Mucosa of descending colon (tissue), 3 donors: Measurements from ENCODE around the gene ASIC1. TPM values are rescaled to one million over a fixed set of nuclear protein-coding genes. Genes with fewer than 3 reads are reported as not detected.

ENCODE experiments used
- ATAC-seq: fragments of 200-7000 bp; cut with Tn5 transposase; one replicate; pipeline ENCODE4 v1.9.1; 2020; ENCODE audit warnings: mild to moderate bottlenecking, moderate library complexity
- DNase-seq, 3 donors: peaks; one replicate each; pipeline ENCODE4 v3.0.0-alpha.2; 2020
- H3K36me3 ChIP-seq: fragments of 200-600 bp; one replicate; pipeline ENCODE4 v1.8.0; 2021; ENCODE audit warnings: low read depth, mild to moderate bottlenecking
- H3K4me1 ChIP-seq: fragments of 200-600 bp; one replicate; pipeline ENCODE4 v1.8.0; 2021; ENCODE audit warnings: low read depth, mild to moderate bottlenecking
- H3K4me3 ChIP-seq: fragments of 200-600 bp; one replicate; pipeline ENCODE4 v1.8.0; 2021; ENCODE audit warnings: mild to moderate bottlenecking
- H3K9me3 ChIP-seq: fragments of 200-600 bp; one replicate; pipeline ENCODE4 v1.8.0; 2021; ENCODE audit warnings: mild to moderate bottlenecking
- intact Hi-C, 2 donors: fragments of 100-400 bp; cut with DNase I in 1 of 2; cut with micrococcal nuclease in 1 of 2; formaldehyde crosslinking; loops; one replicate each; pipeline versions ENCODE4 v1.11.0 to v1.11.1; 2022; cut with DNase I, micrococcal nuclease
- total RNA-seq, 3 donors: library from RNA; stranded (reverse); fragmentation: NEBNext Ultra II Directional in 2 of 3; extraction: Animal tissue kit (Norgen Biotek cat#: 25700) in 2 of 3; gene quantifications; one replicate each; pipeline versions ENCODE4 v1.2.1 to v1.2.4, GENCODE V29; 2021 to 2023
- TF ChIP-seq, protein P1 (sequence below): fragments of 200-600 bp; IDR thresholded peaks from one replicate; pipeline ENCODE4 v1.8.0; 2022; ENCODE audit warnings: antibody characterized with exemption, mild to moderate bottlenecking
- donor health status: DM: no; HTN: no; CAD: no; lungs with moderate emphysema.
- donor health status: DM: no; HTN: no; CAD: no.
- donor health status: DM: no; HTN: yes; CAD: no.

The ASIC1 gene
- total RNA-seq, 3 donors from 2014 or later: 0.35 to 9.9 (median 1.7) TPM

DNA sequence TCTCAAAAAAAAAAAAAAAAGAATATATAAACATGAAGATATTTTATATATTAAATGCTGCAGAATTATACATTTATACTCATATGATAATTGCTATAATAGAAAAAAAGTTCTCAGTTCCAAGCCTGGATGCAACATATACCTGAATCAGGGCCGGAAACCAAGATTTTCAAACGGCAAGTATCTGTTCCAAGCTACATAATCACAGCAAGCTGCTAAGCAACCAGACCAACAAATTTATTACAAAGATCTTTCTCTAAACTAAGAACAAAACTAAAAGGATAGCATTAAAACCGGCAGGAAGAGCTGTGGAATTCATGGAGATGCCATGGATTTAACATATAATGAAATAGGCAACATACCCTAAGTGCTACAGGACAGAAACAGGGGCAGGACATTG is 39.2 kb upstream of the ASIC1 start:
- Histone ChIP-seq H3K36me3 (no peaks in the 10 kb centered on the region), H3K4me1 (no peaks in the 10 kb centered on the region), H3K4me3 (no peak overlapping the region), H3K9me3 (no peaks in the 10 kb centered on the region)
- intact Hi-C loops: no loop called here
- DNase-seq (no peak), ATAC-seq (no peak)
- TF ChIP-seq, protein P1, sequence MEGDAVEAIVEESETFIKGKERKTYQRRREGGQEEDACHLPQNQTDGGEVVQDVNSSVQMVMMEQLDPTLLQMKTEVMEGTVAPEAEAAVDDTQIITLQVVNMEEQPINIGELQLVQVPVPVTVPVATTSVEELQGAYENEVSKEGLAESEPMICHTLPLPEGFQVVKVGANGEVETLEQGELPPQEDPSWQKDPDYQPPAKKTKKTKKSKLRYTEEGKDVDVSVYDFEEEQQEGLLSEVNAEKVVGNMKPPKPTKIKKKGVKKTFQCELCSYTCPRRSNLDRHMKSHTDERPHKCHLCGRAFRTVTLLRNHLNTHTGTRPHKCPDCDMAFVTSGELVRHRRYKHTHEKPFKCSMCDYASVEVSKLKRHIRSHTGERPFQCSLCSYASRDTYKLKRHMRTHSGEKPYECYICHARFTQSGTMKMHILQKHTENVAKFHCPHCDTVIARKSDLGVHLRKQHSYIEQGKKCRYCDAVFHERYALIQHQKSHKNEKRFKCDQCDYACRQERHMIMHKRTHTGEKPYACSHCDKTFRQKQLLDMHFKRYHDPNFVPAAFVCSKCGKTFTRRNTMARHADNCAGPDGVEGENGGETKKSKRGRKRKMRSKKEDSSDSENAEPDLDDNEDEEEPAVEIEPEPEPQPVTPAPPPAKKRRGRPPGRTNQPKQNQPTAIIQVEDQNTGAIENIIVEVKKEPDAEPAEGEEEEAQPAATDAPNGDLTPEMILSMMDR: no peak

DNA sequence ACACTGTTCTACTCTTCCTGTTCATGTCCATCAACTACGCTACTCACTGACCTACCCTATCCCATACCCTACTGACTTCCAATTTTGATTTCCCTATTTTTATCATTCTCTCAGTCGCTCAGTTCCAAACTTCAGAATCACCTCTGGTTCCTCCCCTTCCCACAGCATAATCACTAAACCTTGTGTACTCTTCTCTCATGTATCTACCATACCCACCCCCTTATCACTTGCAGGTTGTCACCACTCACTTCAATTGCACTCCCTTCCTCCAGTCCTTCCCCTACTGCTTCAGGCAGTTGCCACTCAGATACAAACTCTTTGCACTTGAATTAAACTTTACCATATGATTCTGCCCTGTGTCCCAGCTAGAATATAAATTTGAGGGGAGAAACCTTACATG is 38.4 kb upstream of the ASIC1 start:
- DNase-seq (no peak), ATAC-seq (no peak)
- TF ChIP-seq, protein P1: no peak

DNA sequence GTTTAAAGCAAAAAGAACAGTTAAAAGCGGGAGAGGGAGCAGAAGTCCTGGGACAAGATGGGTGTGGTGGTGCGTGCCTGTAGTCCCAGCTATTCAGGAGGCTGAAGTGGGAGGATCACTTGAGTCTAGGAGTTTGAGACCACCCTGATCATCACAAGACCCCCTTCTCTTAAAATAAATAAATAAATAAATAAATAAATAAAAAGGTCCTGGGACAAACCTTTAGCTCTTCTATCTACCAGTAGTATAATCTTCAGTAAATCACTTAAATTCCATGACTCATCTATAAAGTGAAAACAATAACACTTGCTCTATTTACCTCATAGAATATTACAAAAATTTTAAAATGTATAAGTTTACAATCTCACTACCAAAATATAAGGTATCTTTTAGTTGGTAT is 37.9 kb upstream of the ASIC1 start:
- H3K4me3 ChIP-seq: no peak overlapping the region
- no peaks in the 10 kb centered on the region for H3K9me3 ChIP-seq
- H3K4me1 ChIP-seq: peaks cover 5% of the 10 kb centered on the region
- TF ChIP-seq, protein P1: no peak
- intact Hi-C loops: no loop called here
- DNase-seq (no peak), ATAC-seq (no peak)
- no peaks in the 10 kb centered on the region for H3K36me3 ChIP-seq

More for the DNA sequence above, 38.4 kb upstream of the ASIC1 start:
- Histone ChIP-seq H3K36me3 (no peaks in the 10 kb centered on the region), H3K4me1 (no peaks in the 10 kb centered on the region), H3K9me3 (no peaks in the 10 kb centered on the region), H3K4me3 (no peak overlapping the region)
- intact Hi-C loops: no loop called here

DNA sequence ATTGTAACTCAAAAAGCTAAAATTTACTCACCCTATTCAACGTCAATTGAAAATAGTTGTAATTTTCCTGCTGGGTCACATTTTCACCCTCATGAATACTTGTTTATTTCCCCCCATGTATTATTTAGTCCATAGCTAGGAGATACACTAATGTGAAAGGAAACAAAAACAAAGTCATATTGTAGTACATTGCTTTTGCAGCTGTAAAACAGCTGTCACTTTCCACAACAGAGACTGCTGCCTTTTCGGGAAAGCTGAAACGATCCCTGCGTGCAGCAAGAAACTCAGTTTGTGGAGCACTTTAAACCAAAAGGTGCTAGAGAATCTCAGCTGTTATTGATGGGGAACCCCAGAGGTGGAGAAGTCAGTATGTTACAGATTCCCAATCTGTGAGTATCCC is 36.4 kb upstream of the ASIC1 start:
- H3K4me1 ChIP-seq: peaks cover 9% of the 10 kb centered on the region
- DNase-seq (no peak), ATAC-seq (no peak)
- intact Hi-C loops: no loop called here
- no peaks in the 10 kb centered on the region for H3K36me3 ChIP-seq
- no peak overlapping the region for H3K4me3 ChIP-seq
- no peaks in the 10 kb centered on the region for H3K9me3 ChIP-seq
- TF ChIP-seq, protein P1: no peak

DNA sequence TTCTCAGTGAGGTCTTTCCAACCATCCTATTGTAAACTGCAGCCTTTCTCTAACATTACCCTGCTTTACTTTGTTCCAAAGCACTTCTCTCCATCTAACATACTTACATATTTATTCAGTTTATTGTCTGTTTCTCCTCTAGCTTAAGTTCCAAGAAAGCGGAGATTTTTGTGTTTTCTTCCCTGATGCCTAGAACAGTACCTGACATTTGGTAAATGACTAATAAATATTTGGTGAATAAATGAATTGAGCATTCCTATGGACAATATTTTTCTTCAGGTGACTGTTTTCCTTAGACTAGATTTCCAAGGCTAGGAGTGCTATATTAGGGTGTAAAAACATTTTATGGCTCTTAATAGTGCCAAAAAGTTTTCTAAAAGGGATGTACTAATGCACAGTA is 34.5 kb upstream of the ASIC1 start:
- no peaks in the 10 kb centered on the region for H3K9me3 ChIP-seq
- ATAC-seq: no peak
- H3K4me3 ChIP-seq: no peak overlapping the region
- H3K4me1 ChIP-seq: peaks cover 9% of the 10 kb centered on the region
- TF ChIP-seq, protein P1: no peak
- intact Hi-C loops: no loop called here
- DNase-seq: no peak
- no peaks in the 10 kb centered on the region for H3K36me3 ChIP-seq

DNA sequence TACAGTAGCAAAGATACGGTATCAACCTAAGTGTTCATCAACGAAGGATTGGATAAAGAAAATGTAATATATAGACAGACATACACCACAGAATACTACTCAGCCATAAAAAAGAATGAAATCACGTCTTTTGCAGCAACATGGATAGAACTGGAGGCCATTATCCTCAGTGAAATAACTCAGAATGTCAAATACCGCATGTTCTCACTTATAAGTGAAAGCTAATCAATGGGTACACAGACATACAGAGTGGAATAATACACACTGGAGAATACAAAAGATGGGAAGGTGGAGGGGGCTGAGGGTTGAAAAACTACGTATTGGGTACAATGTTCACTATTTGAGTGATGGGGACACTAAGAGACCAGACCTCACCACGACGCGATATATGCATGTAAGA is 33.2 kb upstream of the ASIC1 start:
- TF ChIP-seq, protein P1: no peak
- intact Hi-C loops: no loop called here
- Histone ChIP-seq H3K9me3 (no peaks in the 10 kb centered on the region), H3K4me3 (no peak overlapping the region), H3K4me1 (peaks cover 9% of the 10 kb centered on the region), H3K36me3 (no peaks in the 10 kb centered on the region)
- ATAC-seq: no peak
- DNase-seq: no peak
